Kidney (tissue), 14 donors: Measurements from ENCODE around the gene CMTR2. TPM values are rescaled to one million over a fixed set of nuclear protein-coding genes. Genes with fewer than 3 reads are reported as not detected.
"Not testable (repeated sequence)": the region's sequence is repeated elsewhere in the genome, so short reads cannot be mapped to it uniquely, and the experiment has no call there.

Source experiments
- DNase-seq, 5 donors: peaks; one replicate each; pipeline ENCODE4 v3.0.0-alpha.2; 2013 to 2020
- FAIRE-seq: peaks from 2 replicates; lab custom pipeline; 2012; peaks lifted over from hg19 to GRCh38; lab: Jason Lieb, UNC
- H3K27ac ChIP-seq, 2 donors: one replicate each; pipeline ENCODE4 v1.7.0; 2013; ENCODE audit warnings: low read depth in 2 of 2, low read length in 2 of 2, inconsistent platforms in 1 of 2
- H3K27me3 ChIP-seq: one replicate; pipeline ENCODE4 v1.7.1; 2013; ENCODE audit warnings: low read length, inconsistent platforms; ENCODE audit not compliant: control insufficient read depth, insufficient read depth
- H3K36me3 ChIP-seq, 3 donors: one replicate each; pipeline versions ENCODE4 v1.7.0 to v1.7.1; 2013; ENCODE audit warnings: low read length in 3 of 3, control low read depth in 1 of 3, inconsistent platforms in 1 of 3; ENCODE audit not compliant: insufficient read depth in 3 of 3, control insufficient read depth in 2 of 3
- H3K4me1 ChIP-seq, 3 donors: one replicate each; pipeline versions ENCODE4 v1.7.0 to v1.7.1; 2013; ENCODE audit warnings: low read length in 3 of 3, inconsistent platforms in 1 of 3, low read depth in 1 of 3; ENCODE audit not compliant: control insufficient read depth in 2 of 3, insufficient read depth in 2 of 3
- H3K4me3 ChIP-seq, 3 donors: one replicate each; pipeline versions ENCODE4 v1.7.0 to v1.8.1; 2013; ENCODE audit warnings: low read length in 3 of 3, control low read depth in 1 of 3, inconsistent platforms in 1 of 3
- H3K9ac ChIP-seq, 3 donors: one replicate each; pipeline versions ENCODE4 v1.7.0 to v1.7.1; 2013; ENCODE audit warnings: low read length in 3 of 3, control low read depth in 1 of 3, inconsistent platforms in 1 of 3
- H3K9me3 ChIP-seq, 3 donors: one replicate each; pipeline versions ENCODE4 v1.7.0 to v1.7.1; 2013; ENCODE audit warnings: low read length in 3 of 3, control low read depth in 1 of 3, inconsistent platforms in 1 of 3; ENCODE audit not compliant: control insufficient read depth in 2 of 3, insufficient read depth in 1 of 3
- intact Hi-C: fragments of 100-400 bp; cut with DNase I; formaldehyde crosslinking; loops from one replicate; pipeline ENCODE4 v1.11.1; 2022
- polyA plus RNA-seq: library from polyadenylated mRNA; stranded (reverse); fragments of 350-450 nt; fragmentation: Illumina TruSeq; extraction: RNeasy Lipid Tissue Mini Kit (QIAGEN cat#74804); gene quantifications from one replicate; pipeline ENCODE4 v1.2.3, GENCODE V29; 2014; ENCODE audit warnings: low read depth, low replicate concordance; ENCODE audit not compliant: insufficient read depth
- total RNA-seq: library from RNA; stranded (reverse); fragmentation: NEBNext Ultra II Directional; extraction: Animal tissue kit (Norgen Biotek cat#: 25700); gene quantifications from one replicate; pipeline ENCODE4 v1.2.1, GENCODE V29; 2021
- TF ChIP-seq, protein P1 (sequence below): IDR thresholded peaks from 3 replicates; pipeline ENCODE4 v1.5.1; 2012; ENCODE audit warnings: mild to moderate bottlenecking, moderate library complexity, borderline replicate concordance; ENCODE audit not compliant: insufficient read depth; ENCODE audit errors: extremely low read depth
- donor health status: control.
- donor health status: control.
- donor health status: control.
- donor health status: control.
- donor health status: control.
- donor health status: DM: yes; HTN: yes; CAD: no.
- donor health status: Normal renal cell carcinoma (clear cell type).

The CMTR2 gene
- total and polyA plus RNA-seq, 2 donors from 2014 or later: 8.0 to 21.5 TPM

DNA sequence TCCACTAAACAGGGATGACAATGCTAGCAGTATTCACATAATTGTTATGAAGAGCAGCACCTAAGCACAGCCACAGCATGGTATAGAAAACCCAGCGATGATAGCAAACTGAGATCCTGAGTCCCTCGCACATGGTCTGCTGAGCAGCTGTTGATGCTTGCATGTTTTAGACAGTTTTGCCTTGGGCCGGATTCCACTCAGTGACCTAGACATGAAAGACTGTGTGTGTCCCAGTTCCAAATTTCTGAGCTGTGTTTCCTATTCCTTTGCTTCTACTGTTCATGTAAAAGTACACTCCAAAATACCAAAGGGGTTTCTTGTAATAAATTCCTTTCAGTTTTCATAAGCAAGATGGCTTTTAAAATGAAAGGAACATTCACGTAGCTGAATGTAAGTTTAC lies 30.8 kb upstream of the CMTR2 start:
- no peak overlapping the region for H3K4me3 ChIP-seq
- H3K27me3 ChIP-seq: no peaks in the 10 kb centered on the region
- TF ChIP-seq, protein P1, sequence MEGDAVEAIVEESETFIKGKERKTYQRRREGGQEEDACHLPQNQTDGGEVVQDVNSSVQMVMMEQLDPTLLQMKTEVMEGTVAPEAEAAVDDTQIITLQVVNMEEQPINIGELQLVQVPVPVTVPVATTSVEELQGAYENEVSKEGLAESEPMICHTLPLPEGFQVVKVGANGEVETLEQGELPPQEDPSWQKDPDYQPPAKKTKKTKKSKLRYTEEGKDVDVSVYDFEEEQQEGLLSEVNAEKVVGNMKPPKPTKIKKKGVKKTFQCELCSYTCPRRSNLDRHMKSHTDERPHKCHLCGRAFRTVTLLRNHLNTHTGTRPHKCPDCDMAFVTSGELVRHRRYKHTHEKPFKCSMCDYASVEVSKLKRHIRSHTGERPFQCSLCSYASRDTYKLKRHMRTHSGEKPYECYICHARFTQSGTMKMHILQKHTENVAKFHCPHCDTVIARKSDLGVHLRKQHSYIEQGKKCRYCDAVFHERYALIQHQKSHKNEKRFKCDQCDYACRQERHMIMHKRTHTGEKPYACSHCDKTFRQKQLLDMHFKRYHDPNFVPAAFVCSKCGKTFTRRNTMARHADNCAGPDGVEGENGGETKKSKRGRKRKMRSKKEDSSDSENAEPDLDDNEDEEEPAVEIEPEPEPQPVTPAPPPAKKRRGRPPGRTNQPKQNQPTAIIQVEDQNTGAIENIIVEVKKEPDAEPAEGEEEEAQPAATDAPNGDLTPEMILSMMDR: no peak
- no peak for DNase-seq
- no peak overlapping the region for H3K9ac ChIP-seq
- intact Hi-C loops: no loop called here
- no peaks in the 10 kb centered on the region for H3K9me3 ChIP-seq
- H3K36me3 ChIP-seq: no peaks in the 10 kb centered on the region
- no peaks in the 10 kb centered on the region for H3K4me1 ChIP-seq
- H3K27ac ChIP-seq: no peak overlapping the region
- no peak for FAIRE-seq

DNA sequence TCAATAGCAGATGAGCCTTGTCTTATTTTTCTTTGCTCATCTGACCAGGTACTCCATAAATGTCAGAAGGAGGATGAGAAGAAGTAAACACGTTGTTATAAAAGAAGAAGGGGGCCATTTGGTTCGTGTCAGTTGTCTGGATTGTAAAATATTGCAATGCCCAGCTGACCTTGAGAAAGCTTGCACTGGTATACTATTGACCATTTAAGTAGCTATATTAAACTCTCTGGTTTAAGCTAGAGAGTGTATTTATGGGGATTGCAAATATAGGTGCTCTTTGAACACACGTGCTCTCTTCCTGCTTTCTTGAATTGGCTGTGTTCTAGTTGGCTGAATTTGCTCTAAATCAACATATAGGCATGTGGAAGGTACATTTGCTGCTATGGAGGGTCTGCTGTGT lies 26.1 kb upstream of the CMTR2 start:
- DNase-seq: no peak
- no peak for FAIRE-seq
- Histone ChIP-seq H3K9me3 (no peaks in the 10 kb centered on the region), H3K27ac (no peak overlapping the region), H3K36me3 (no peaks in the 10 kb centered on the region), H3K27me3 (no peaks in the 10 kb centered on the region), H3K4me1 (no peaks in the 10 kb centered on the region), H3K9ac (no peak overlapping the region), H3K4me3 (no peak overlapping the region)
- TF ChIP-seq, protein P1: no peak
- intact Hi-C loops: no loop called here

DNA sequence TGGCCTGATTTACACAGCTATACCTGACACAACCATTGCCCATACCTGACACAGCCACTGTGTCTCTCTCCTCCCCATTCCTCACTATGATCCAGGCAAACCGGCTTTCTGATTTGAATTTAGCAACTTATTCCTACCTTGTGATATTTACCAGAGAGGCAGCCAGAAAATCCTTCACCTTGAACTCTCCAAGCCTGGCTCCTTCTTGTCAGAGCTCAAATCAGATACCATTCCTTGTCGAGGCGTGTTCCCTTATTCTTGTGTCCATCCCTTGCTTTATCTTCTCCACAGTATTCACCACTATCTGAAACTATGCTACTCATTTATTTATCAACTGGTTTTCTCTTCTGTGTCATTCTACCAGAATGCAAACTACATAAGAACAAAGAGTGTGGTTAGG lies 24.4 kb upstream of the CMTR2 start:
- DNase-seq, H3K9ac ChIP-seq, H3K27ac ChIP-seq, H3K27me3 ChIP-seq, H3K36me3 ChIP-seq, FAIRE-seq, H3K4me3 ChIP-seq, intact Hi-C loops, H3K9me3 ChIP-seq, H3K4me1 ChIP-seq: not testable (repeated sequence)

DNA sequence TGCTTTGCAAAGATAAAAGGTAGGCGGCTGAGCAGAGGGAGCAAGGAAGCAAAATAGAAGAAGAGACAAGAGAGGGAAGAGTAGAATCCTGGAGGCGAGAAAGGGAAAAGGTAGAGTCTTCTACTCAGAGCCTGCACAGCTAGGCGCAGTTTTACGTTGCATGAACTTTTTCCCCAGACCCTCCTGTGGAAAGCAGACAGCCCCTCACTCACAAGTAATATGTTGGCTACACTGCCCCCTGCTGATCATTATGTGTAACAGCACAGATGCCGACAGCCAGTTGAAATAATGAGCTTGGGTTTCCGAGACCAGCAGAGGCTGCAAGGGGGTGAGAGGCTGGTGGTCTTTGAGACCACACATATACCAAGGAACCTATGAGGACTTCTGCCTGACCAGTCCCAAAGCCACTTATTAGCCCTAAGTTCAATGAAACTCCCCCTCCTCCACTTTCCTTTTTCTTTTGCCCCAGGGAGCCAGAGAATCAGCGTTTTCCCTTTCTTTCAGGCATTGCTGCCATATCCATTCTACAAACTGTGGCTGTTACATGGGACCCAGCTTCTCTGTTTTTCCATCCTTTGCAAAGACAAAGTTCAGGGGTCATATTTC lies 22.5 kb upstream of the CMTR2 start:
- intact Hi-C loops: no loop called here
- H3K4me1 ChIP-seq: no peaks in the 10 kb centered on the region
- H3K9me3 ChIP-seq: no peaks in the 10 kb centered on the region
- FAIRE-seq: no peak
- H3K27ac ChIP-seq: no peak overlapping the region
- no peaks in the 10 kb centered on the region for H3K27me3 ChIP-seq
- peak in 4 of 5 donors; percentile 47 to 81 (median 60) for DNase-seq
- H3K4me3 ChIP-seq: no peak overlapping the region
- TF ChIP-seq, protein P1: peak; percentile 84
- no peaks in the 10 kb centered on the region for H3K36me3 ChIP-seq
- H3K9ac ChIP-seq: no peak overlapping the region
